ENCODE measurements around the gene TP53TG5.

Gene TP53TG5

GRCh38 chr20:45404438-45404837 is 26.3 kb upstream of the TP53TG5 start:
- DNase-seq = no peak

GRCh38 chr20:45402946-45403345 is 24.8 kb upstream of the TP53TG5 start:
- no peak for DNase-seq

- DNase-seq = no peak
These were observed 22.4 kb upstream of the TP53TG5 start for GRCh38 chr20:45400346-45401031.

GRCh38 chr20:45399018-45399417 is 20.9 kb upstream of the TP53TG5 start:
- DNase-seq = no peak

- no peak for DNase-seq
These were observed 16.9 kb upstream of the TP53TG5 start for GRCh38 chr20:45395114-45395415.

GRCh38 chr20:45394221-45395113 is 16.3 kb upstream of the TP53TG5 start:
- DNase-seq = no peak

- no peak for DNase-seq
These were observed 14.6 kb upstream of the TP53TG5 start for GRCh38 chr20:45392733-45393132.

- DNase-seq = no peak
These were observed 13.4 kb upstream of the TP53TG5 start for GRCh38 chr20:45391559-45391958.

GRCh38 chr20:45390931-45391330 is 12.8 kb upstream of the TP53TG5 start:
- no peak for DNase-seq

GRCh38 chr20:45387274-45387673 is 9.1 kb upstream of the TP53TG5 start:
- DNase-seq = no peak

GRCh38 chr20:45377269-45377668 is 856 bp downstream of the TP53TG5 start:
- DNase-seq = peak; percentile 51

GRCh38 chr20:45374966-45375365 is 3.2 kb downstream of the TP53TG5 start:
- DNase-seq = no peak

GRCh38 chr20:45374101-45374467 is 4.0 kb downstream of the TP53TG5 start:
- no peak for DNase-seq

GRCh38 chr20:45373353-45374100 is 4.6 kb downstream of the TP53TG5 start:
- no peak for DNase-seq

GRCh38 chr20:45372646-45373352 is 5.3 kb downstream of the TP53TG5 start:
- DNase-seq = no peak

GRCh38 chr20:45372241-45372640 is 5.9 kb downstream of the TP53TG5 start:
- no peak for DNase-seq

GRCh38 chr20:45370571-45371160 is 7.5 kb downstream of the TP53TG5 start:
- DNase-seq = no peak

- DNase-seq = no peak
These were observed 9.7 kb downstream of the TP53TG5 start for GRCh38 chr20:45368221-45368980.

- DNase-seq = no peak
These were observed 11.0 kb downstream of the TP53TG5 start for GRCh38 chr20:45367126-45367525.

GRCh38 chr20:45366631-45367030 is 11.5 kb downstream of the TP53TG5 start:
- DNase-seq = no peak

- DNase-seq = no peak
These were observed 11.9 kb downstream of the TP53TG5 start for GRCh38 chr20:45366192-45366591.

- DNase-seq = no peak
These were observed 12.6 kb downstream of the TP53TG5 start for GRCh38 chr20:45365444-45365970.

Measured in DMS79 (cell line).